GM21526 (cell line): ENCODE data around the gene ZP3.
"Not testable (repeated sequence)": the region's sequence is repeated elsewhere in the genome, so short reads cannot be mapped to it uniquely, and the experiment has no call there.

Experiments used
- ATAC-seq: cut with Tn5 transposase; IDR thresholded peaks from one replicate; pipeline ENCODE4 v1.9.1; 2021; ENCODE audit warnings: moderate library complexity; ENCODE audit not compliant: unreplicated experiment, low FRiP score

Gene ZP3

GRCh38 chr7:76403780-76404494 is 20.8 kb upstream of the ZP3 start:
- ATAC-seq, result no peak

- ATAC-seq, result no peak
These were observed 19.0 kb upstream of the ZP3 start for GRCh38 chr7:76405738-76406137.

DNA sequence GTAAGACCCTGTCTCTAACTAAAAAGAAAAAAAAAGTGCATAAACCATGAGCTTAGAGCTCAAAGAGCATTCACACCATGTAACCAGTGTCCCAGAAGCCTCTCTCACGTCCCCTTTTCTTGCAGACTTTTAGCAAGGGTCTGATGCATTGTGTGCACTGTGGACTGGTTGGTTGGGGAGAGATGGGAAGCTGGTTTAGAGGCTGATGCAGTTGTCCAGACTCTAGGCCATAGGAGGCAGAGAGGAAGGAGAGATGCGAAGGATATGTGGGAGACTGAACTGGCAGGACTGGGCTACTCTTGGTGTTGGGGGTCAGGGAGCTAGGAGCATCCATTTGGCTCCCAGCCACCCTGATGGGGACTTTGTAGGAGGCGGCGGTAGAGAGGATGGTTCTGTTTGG is 17.0 kb upstream of the ZP3 start:
- no peak for ATAC-seq

DNA sequence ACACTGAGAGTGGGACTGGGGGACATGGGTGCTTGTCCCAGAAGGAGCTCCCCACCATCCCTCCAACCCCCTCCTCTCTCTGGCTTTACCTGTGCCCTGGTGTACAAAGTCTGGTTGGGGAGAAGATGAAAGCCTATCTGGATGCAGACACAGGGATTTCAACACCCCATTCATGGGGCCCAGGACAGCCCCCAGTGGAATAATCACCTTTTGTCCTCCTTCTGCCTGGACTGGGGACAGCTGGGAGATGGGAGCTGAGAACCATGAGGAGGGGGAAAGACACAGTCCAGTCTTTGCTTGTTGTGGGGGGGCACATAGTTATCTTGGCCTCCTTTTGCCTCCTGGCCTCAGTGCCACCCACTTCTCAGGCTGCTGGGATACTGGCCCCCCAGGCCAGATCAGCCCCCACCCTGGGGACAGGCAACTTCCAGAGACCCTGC is 16.6 kb upstream of the ZP3 start:
- no peak for ATAC-seq

GRCh38 chr7:76409537-76409936 is 15.2 kb upstream of the ZP3 start, which contains the start of gene SSC4D:
TSS of gene SSC4D (minus strand) at chr7:76409697. CDS start at chr7:76404439, 5,258 bp downstream.
- ATAC-seq, result no peak

DNA sequence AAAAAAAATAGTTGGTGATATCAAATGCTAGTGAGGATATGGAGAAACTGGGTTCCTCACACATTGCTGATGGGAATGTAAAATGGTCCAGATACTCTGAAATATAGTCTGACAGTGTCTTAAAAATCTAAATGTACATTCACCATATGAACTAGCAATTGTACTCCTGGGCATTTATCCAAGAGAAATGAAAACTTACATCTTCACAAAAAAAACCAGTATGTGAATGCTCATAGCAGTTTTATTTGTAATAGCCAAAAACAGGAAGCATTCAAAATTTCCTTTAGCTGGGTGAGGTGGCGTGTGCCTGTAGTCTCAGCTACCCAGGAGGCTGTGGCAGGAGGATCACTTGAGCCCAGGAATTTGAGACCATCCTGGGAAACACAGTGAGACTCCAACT is 13.1 kb upstream of the ZP3 start:
- no peak for ATAC-seq

DNA sequence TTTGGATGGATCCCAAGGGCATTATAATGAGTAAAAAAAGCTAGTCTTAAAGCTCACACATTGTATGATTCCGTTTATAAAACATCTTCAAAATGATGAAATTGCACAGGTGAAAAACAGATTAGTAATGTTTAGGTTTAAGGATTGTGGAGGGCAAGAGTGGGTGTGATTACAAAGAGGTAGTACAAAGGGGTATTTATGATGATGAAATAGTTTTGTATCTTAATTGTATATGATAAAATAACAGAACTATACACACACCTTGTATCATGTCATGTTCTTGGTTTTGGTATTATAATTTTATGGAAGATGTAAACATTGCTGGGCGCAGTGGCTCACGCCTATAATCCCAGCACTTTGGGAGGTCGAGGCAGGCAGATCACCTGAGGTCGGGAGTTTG is 12.5 kb upstream of the ZP3 start:
- ATAC-seq, result no peak

GRCh38 chr7:76417654-76418310 is 7.0 kb upstream of the ZP3 start:
- not testable (repeated sequence) for ATAC-seq

DNA sequence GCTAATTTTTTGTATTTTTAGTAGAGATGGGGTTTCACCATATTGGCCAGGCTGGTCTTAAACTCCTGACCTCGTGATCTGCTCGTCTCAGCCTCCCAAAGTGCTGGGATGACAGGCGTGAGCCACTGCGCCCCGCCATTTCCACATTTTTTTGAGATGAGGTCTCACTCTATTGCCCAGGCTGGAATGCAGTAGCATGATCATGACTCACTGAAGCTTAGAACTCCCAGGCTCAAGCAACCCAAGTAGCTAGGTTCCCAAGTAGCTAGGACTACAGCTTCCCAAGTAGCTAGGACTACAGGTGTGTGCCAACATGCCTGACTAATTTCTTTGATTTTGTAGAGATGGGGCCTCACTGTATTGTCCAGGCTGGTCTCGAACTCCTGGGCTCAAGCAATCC is 3.7 kb upstream of the ZP3 start:
- ATAC-seq, result not testable (repeated sequence)

- ATAC-seq, result no peak
These were observed 911 bp upstream of the ZP3 start for GRCh38 chr7:76423666-76424412.

GRCh38 chr7:76425156-76425555 is 406 bp downstream of the ZP3 start:
- ATAC-seq, result no peak

- not testable (repeated sequence) for ATAC-seq
These were observed 808 bp downstream of the ZP3 start for GRCh38 chr7:76425558-76425957.

- no peak for ATAC-seq
These were observed 1.5 kb downstream of the ZP3 start for GRCh38 chr7:76426246-76426645.

- no peak for ATAC-seq
These were observed 2.9 kb downstream of the ZP3 start for GRCh38 chr7:76427635-76428034.

DNA sequence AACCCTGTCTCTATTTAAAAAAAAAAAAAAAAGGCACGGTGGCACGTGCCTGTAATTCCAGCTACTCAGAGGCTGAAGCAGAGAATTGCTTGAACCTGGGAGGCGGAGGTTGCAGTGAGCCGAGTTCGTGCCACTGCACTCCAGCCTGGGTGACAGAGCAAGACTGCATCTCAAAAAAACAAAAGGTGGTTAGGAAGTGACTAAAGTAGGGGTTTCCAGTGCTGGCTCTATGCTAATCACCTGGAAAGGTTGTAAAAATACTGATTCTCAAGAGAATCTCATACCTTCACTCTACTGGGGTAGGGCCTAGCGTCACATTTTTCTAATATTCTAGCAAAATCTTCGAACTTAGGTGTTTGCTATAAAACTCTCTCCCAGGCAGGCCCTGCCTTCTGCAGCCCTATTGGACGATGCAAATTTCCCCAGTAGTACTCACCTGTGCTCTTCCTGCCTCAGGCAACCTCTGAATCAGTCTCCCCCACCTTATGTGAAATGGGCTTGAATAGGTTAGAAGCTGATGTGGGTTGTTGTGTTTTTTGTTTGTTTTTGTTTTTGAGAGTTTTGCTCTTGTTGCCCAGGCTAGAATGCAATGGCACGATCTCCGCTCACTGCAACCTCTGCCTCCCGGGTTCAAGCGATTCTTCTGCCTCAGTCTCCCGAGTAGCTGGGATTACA is 3.5 kb downstream of the ZP3 start:
- no peak for ATAC-seq

- no peak for ATAC-seq
These were observed 4.4 kb downstream of the ZP3 start for GRCh38 chr7:76428868-76429805.

GRCh38 chr7:76430211-76430610 is 5.5 kb downstream of the ZP3 start:
- no peak for ATAC-seq

DNA sequence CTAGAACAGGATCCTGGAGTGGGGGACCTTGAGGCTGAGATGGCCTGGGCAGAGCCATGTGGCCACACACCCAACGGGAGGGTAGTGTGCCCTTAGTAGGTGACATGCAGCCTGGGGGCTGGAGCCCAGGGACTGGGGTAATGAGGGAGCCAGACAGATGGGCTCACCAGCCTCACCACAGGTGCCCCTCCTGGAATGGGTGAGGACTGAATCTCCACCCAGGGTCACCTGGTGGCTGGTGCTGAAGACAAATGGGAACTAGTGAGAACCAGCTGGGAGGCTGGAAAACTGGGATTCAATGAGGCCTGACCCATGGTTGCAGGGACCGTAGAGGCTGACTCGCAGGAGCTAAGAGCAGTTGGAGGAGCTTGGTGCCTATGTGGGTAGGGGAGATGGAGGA is 6.1 kb downstream of the ZP3 start:
- no peak for ATAC-seq

GRCh38 chr7:76437873-76438272 is 13.1 kb downstream of the ZP3 start:
- peak; percentile 59 for ATAC-seq
